H9 (cell line): ENCODE measurements around the gene MED15. TPM values are rescaled to one million over a fixed set of nuclear protein-coding genes. Genes with fewer than 3 reads are reported as not detected.
"Not testable (repeated sequence)": the region's sequence is repeated elsewhere in the genome, so short reads cannot be mapped to it uniquely, and the experiment has no call there.

Experiments used
- DNase-seq: peaks from one replicate; pipeline ENCODE4 v3.0.0-alpha.2; 2017
- H2AFZ ChIP-seq: one replicate; pipeline ENCODE4 v1.6.1; 2013; ENCODE audit warnings: mild to moderate bottlenecking, low read length, control low read depth, moderate library complexity
- H2AK5ac ChIP-seq: 2 replicates; pipeline ENCODE4 v1.6.1; 2013; ENCODE audit warnings: low read length, control low read depth, mixed read lengths; ENCODE audit not compliant: insufficient read length
- H2BK120ac ChIP-seq: one replicate; pipeline ENCODE4 v1.6.1; 2013; ENCODE audit warnings: low read depth, mild to moderate bottlenecking, low read length, control low read depth, inconsistent platforms; ENCODE audit not compliant: poor library complexity, severe bottlenecking
- H2BK12ac ChIP-seq: 2 replicates; pipeline ENCODE4 v1.6.1; 2013; ENCODE audit warnings: low read length, control low read depth, mixed read lengths, low read depth; ENCODE audit not compliant: insufficient read length
- H2BK15ac ChIP-seq: 2 replicates; pipeline ENCODE4 v1.6.1; 2013; ENCODE audit warnings: low read depth, low read length, control low read depth
- H2BK20ac ChIP-seq: one replicate; pipeline ENCODE4 v1.6.1; 2013; ENCODE audit warnings: low read depth, mild to moderate bottlenecking, low read length, control low read depth, inconsistent platforms; ENCODE audit not compliant: poor library complexity, severe bottlenecking
- H2BK5ac ChIP-seq: 2 replicates; pipeline ENCODE4 v1.6.1; 2013; ENCODE audit warnings: low read length, control low read depth, mixed read lengths; ENCODE audit not compliant: insufficient read length
- H3K14ac ChIP-seq: 2 replicates; pipeline ENCODE4 v1.6.1; 2013; ENCODE audit warnings: low read length, control low read depth; ENCODE audit not compliant: insufficient read depth
- H3K18ac ChIP-seq: 2 replicates; pipeline ENCODE4 v1.6.1; 2013; ENCODE audit warnings: low read depth, mild to moderate bottlenecking, mixed read lengths, low read length, control low read depth; ENCODE audit not compliant: insufficient read length
- H3K23ac ChIP-seq: 2 replicates; pipeline ENCODE4 v1.6.1; 2013; ENCODE audit warnings: low read length, control low read depth, mixed read lengths, low read depth; ENCODE audit not compliant: insufficient read length
- H3K23me2 ChIP-seq: 2 replicates; pipeline ENCODE4 v1.6.1; 2013; ENCODE audit warnings: low read depth, mild to moderate bottlenecking, mixed read lengths, low read length, control low read depth; ENCODE audit not compliant: insufficient read length, poor library complexity, severe bottlenecking
- H3K27ac ChIP-seq: 2 replicates; pipeline ENCODE4 v1.5.1; 2013; ENCODE audit warnings: low read length, control low read depth, mixed read lengths, low read depth; ENCODE audit not compliant: insufficient read length
- H3K27me3 ChIP-seq: 2 replicates; pipeline ENCODE4 v1.6.1; 2013; ENCODE audit warnings: low read length, control low read depth, inconsistent platforms; ENCODE audit not compliant: insufficient read depth
- H3K4ac ChIP-seq: 2 replicates; pipeline ENCODE4 v1.6.1; 2013; ENCODE audit warnings: low read depth, mild to moderate bottlenecking, control low read depth, inconsistent platforms, low read length, moderate library complexity
- H3K4me1 ChIP-seq: 2 replicates; pipeline ENCODE4 v1.6.1; 2013; ENCODE audit warnings: low read length, control low read depth, inconsistent platforms; ENCODE audit not compliant: insufficient read depth
- H3K4me2 ChIP-seq: 2 replicates; pipeline ENCODE4 v1.6.1; 2013; ENCODE audit warnings: low read length, control low read depth, mixed read lengths; ENCODE audit not compliant: insufficient read length, insufficient read depth
- H3K56ac ChIP-seq: 2 replicates; pipeline ENCODE4 v1.6.1; 2013; ENCODE audit warnings: low read depth, mild to moderate bottlenecking, mixed read lengths, low read length, control low read depth; ENCODE audit not compliant: insufficient read length
- H3K79me1 ChIP-seq: 2 replicates; pipeline ENCODE4 v1.6.1; 2013; ENCODE audit warnings: low read depth, mild to moderate bottlenecking, moderate library complexity, low read length, control low read depth, inconsistent platforms; ENCODE audit not compliant: insufficient read depth, poor library complexity, severe bottlenecking
- H3K79me2 ChIP-seq: 2 replicates; pipeline ENCODE4 v1.6.1; 2013; ENCODE audit warnings: low read length, control low read depth, inconsistent platforms; ENCODE audit not compliant: insufficient read depth
- H3K9ac ChIP-seq: 2 replicates; pipeline ENCODE4 v1.6.1; 2013; ENCODE audit warnings: low read length, control low read depth, mixed read lengths; ENCODE audit not compliant: insufficient read length; ENCODE audit errors: extremely low read depth
- H3K9me3 ChIP-seq: one replicate; pipeline ENCODE4 v1.6.1; 2013; ENCODE audit warnings: low read depth, low read length, inconsistent platforms; ENCODE audit not compliant: control insufficient read depth
- H3T11ph ChIP-seq: one replicate; pipeline ENCODE4 v1.6.1; 2013; ENCODE audit warnings: mild to moderate bottlenecking, low read length, control low read depth, inconsistent platforms
- H4K20me1 ChIP-seq: one replicate; pipeline ENCODE4 v1.6.1; 2013; ENCODE audit not compliant: control insufficient read depth, insufficient read length, insufficient read depth
- H4K5ac ChIP-seq: 2 replicates; pipeline ENCODE4 v1.6.1; 2013; ENCODE audit warnings: low read depth, mild to moderate bottlenecking, mixed read lengths, low read length, control low read depth; ENCODE audit not compliant: insufficient read length
- H4K8ac ChIP-seq: replicated peaks from 2 replicates; pipeline ENCODE4 v1.6.1; 2013; ENCODE audit warnings: low read length, control low read depth, mixed read lengths, low read depth; ENCODE audit not compliant: insufficient read length
- H4K91ac ChIP-seq: 2 replicates; pipeline ENCODE4 v1.6.1; 2013; ENCODE audit warnings: low read depth, mild to moderate bottlenecking, moderate library complexity, mixed read lengths, low read length, control low read depth; ENCODE audit not compliant: insufficient read length
- H3K27ac Mint-ChIP-seq, 3 experiments: 2 replicates in 2 of 3; 3 replicates in 1 of 3; pipeline ENCODE4 v1.8.0; 2020 to 2021; ENCODE audit warnings: mixed read lengths in 3 of 3, mild to moderate bottlenecking in 1 of 3, moderate library complexity in 1 of 3
- H3K27me3 Mint-ChIP-seq: 2 replicates; pipeline ENCODE4 v1.8.0; 2021; ENCODE audit warnings: low read depth, mild to moderate bottlenecking, moderate library complexity, mixed read lengths
- H3K36me3 Mint-ChIP-seq, 3 experiments: 2 replicates in 2 of 3; 3 replicates in 1 of 3; pipeline ENCODE4 v1.8.0; 2020 to 2021; ENCODE audit warnings: low read depth in 3 of 3, mixed read lengths in 3 of 3; ENCODE audit not compliant: insufficient read depth in 1 of 3
- H3K4me1 Mint-ChIP-seq, 2 experiments: 2 replicates each; pipeline ENCODE4 v1.8.0; 2020; ENCODE audit warnings: mixed read lengths in 2 of 2
- H3K4me3 Mint-ChIP-seq, 2 experiments: 2 replicates in 1 of 2; 3 replicates in 1 of 2; pipeline ENCODE4 v1.8.0; 2020 to 2021; ENCODE audit warnings: mild to moderate bottlenecking in 2 of 2, mixed read lengths in 2 of 2, moderate library complexity in 1 of 2
- H3K9me3 Mint-ChIP-seq, 2 experiments: 2 replicates in 1 of 2; 3 replicates in 1 of 2; pipeline ENCODE4 v1.8.0; 2020; ENCODE audit warnings: mild to moderate bottlenecking in 2 of 2, mixed read lengths in 2 of 2, moderate library complexity in 1 of 2
- WGBS: extraction: QIAGEN DNeasy Blood & Tissue Kit; methylation state at CpG from one replicate; pipeline ENCODE4 v1.1.7; 2013; ENCODE audit warnings: missing lambda C conversion rate, low lambda C conversion rate, mixed read lengths; ENCODE audit not compliant: insufficient read length; ENCODE audit errors: extremely low coverage; 5-methylcytosine and 5-hydroxymethylcytosine counted together
- total RNA-seq: library from RNA; stranded (reverse); gene quantifications from 2 replicates; pipeline ENCODE4 v1.2.1, GENCODE V29; 2021
- TF ChIP-seq, protein P1 (sequence below): fragments of 200-600 bp; sonication (generic); conservative IDR thresholded peaks from 3 replicates; pipeline ENCODE4 v1.8.0; 2021; ENCODE audit warnings: antibody characterized with exemption, mild to moderate bottlenecking

Gene MED15
- total RNA-seq, 1 experiment from 2014 or later: 47.4 TPM

DNA sequence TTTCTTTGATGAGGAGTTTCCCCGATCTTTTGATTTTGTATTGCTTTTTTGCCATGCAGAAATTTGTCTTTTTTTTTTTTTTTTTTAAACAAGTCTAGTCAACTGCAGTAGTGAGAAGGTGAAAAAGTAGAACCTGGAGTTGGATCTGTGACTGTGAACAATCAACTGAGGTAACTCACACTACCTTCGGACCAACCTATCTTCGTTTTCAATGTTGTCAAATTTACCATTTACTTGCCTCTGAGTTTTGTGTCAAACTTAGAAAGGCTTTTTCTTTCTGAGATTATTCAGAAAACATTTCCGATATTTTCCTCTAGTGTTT lies 32.3 kb upstream of the MED15 start:
- Histone ChIP-seq H3K27ac (no peak overlapping the region), H3K14ac (no peak overlapping the region)

DNA sequence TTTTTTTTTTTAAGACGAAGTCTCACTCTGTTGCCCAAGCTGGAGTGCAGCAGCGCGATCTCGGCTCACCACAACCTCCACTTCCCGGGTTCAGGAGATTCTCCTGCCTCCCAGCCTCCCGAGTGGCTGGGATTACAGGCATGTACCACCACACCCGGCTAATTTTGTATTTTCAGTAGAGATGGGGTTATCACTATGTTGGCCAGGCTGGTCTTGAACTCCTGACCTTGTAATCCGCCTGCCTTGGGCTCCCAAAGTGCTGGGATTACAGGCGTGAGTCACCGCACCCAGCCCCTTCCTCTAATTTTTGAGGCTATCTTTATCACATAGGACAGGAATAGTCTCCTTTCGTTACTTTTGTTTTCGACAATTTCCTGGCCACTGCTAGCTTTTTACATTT lies 31.8 kb upstream of the MED15 start:
- not testable (repeated sequence) for H3K9ac ChIP-seq, H3K14ac ChIP-seq, DNase-seq, H4K5ac ChIP-seq, H3K27me3 ChIP-seq, H2BK120ac ChIP-seq, H3K4me1 Mint-ChIP-seq, H2BK20ac ChIP-seq, H2BK5ac ChIP-seq, H2BK12ac ChIP-seq, H4K8ac ChIP-seq, H4K91ac ChIP-seq, H3K23me2 ChIP-seq, H4K20me1 ChIP-seq, H3K27ac Mint-ChIP-seq, H3K27ac ChIP-seq, H3K56ac ChIP-seq, H2BK15ac ChIP-seq, H3K9me3 Mint-ChIP-seq, H3K18ac ChIP-seq, H3K9me3 ChIP-seq, H3K4me2 ChIP-seq, H3K4ac ChIP-seq, H3K4me1 ChIP-seq, H3K23ac ChIP-seq, H3K79me2 ChIP-seq, H3K79me1 ChIP-seq, H3K36me3 Mint-ChIP-seq, H2AK5ac ChIP-seq, H2AFZ ChIP-seq, H3K4me3 Mint-ChIP-seq, H3T11ph ChIP-seq, H3K27me3 Mint-ChIP-seq
- no CpG with 5 or more reads among the region's 12 CpGs for WGBS

More for the DNA sequence above, 32.3 kb upstream of the MED15 start:
- Histone ChIP-seq H3K4ac (no peak overlapping the region), H4K5ac (no peak overlapping the region), H4K20me1 (no peaks in the 10 kb centered on the region), H3K27me3 (no peaks in the 10 kb centered on the region), H4K8ac (no peak overlapping the region), H3T11ph (no peak overlapping the region), H2BK12ac (no peak overlapping the region), H3K56ac (no peak overlapping the region), H2BK15ac (no peak overlapping the region), H3K23me2 (no peaks in the 10 kb centered on the region), H2BK120ac (no peak overlapping the region), H2BK5ac (no peak overlapping the region), H2AK5ac (no peak overlapping the region), H2BK20ac (no peak overlapping the region), H3K9ac (no peak overlapping the region), H4K91ac (no peak overlapping the region), H3K23ac (no peak overlapping the region), H3K79me1 (no peaks in the 10 kb centered on the region), H2AFZ (no peak overlapping the region), H3K4me1 (no peaks in the 10 kb centered on the region), H3K18ac (no peak overlapping the region), H3K4me2 (no peak overlapping the region), H3K79me2 (no peaks in the 10 kb centered on the region), H3K9me3 (no peaks in the 10 kb centered on the region)
- Mint-ChIP-seq H3K27ac (0 out of 7 replicates have a peak overlapping the region, but pooled peaks of 1 of the 3 experiments have one; percentile 14), H3K27me3 (no peaks in the 10 kb centered on the region), H3K4me1 (no peaks in the 10 kb centered on the region), H3K36me3 (peaks cover 3 to 10% (median 7%) of the 10 kb centered on the region in 3 experiments; a peak in 5 of 7 replicates), H3K9me3 (no peaks in the 10 kb centered on the region), H3K4me3 (no peak overlapping the region)
- TF ChIP-seq, protein P1, sequence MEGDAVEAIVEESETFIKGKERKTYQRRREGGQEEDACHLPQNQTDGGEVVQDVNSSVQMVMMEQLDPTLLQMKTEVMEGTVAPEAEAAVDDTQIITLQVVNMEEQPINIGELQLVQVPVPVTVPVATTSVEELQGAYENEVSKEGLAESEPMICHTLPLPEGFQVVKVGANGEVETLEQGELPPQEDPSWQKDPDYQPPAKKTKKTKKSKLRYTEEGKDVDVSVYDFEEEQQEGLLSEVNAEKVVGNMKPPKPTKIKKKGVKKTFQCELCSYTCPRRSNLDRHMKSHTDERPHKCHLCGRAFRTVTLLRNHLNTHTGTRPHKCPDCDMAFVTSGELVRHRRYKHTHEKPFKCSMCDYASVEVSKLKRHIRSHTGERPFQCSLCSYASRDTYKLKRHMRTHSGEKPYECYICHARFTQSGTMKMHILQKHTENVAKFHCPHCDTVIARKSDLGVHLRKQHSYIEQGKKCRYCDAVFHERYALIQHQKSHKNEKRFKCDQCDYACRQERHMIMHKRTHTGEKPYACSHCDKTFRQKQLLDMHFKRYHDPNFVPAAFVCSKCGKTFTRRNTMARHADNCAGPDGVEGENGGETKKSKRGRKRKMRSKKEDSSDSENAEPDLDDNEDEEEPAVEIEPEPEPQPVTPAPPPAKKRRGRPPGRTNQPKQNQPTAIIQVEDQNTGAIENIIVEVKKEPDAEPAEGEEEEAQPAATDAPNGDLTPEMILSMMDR: no peak
- WGBS: no CpG with 5 or more reads among the region's 4 CpGs
- no peak for DNase-seq
